ENCODE data around the gene CTNNA3.

Gene CTNNA3

GRCh38 chr10:65891073-65891981 lies 1804.7 kb downstream of the CTNNA3 start:
- no peak for DNase-seq (ENCODE audit: low read depth, low spot score)
- H3K4me3 ChIP-seq (ENCODE audit: low read length), result no peak overlapping the region

DNA sequence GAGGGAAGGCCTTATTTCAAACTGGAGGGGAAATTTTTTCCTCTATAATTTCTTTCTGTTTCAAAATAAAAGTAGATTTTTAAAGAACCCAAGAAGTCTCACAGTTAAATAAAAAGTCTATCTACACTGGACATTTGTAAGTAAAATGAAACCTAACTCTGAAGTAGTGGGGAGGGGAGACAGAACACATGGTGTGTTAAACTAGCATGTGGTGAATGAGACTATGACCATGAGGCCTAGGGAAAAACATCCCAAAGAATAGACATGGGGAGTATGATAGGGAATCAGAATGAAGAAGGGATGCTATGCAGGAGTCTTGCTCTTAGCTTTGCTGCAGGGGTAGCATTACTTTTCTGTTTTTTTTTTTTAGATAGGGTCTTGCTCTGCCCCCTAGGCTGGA lies 1831.5 kb downstream of the CTNNA3 start:
- no peak for DNase-seq (ENCODE audit: low read depth, low spot score)
- no peak overlapping the region for H3K4me3 ChIP-seq (ENCODE audit: low read length)

- no peak for DNase-seq (ENCODE audit: low read depth, low spot score)
- no peak overlapping the region for H3K4me3 ChIP-seq (ENCODE audit: low read length)
Observed at GRCh38 chr10:65864036-65864435, 1832.0 kb downstream of the CTNNA3 start.
